NOMO-1 (cell line): ENCODE data around the gene EXOSC6.
"Not testable (repeated sequence)": the region's sequence is repeated elsewhere in the genome, so short reads cannot be mapped to it uniquely, and the experiment has no call there.

Experiments
- DNase-seq, 2 experiments: peaks; one replicate each; lab custom pipeline; 2025; ENCODE audit not compliant: unreplicated experiment in 2 of 2; lab: John Stamatoyannopoulos, UW

EXOSC6 gene

DNA sequence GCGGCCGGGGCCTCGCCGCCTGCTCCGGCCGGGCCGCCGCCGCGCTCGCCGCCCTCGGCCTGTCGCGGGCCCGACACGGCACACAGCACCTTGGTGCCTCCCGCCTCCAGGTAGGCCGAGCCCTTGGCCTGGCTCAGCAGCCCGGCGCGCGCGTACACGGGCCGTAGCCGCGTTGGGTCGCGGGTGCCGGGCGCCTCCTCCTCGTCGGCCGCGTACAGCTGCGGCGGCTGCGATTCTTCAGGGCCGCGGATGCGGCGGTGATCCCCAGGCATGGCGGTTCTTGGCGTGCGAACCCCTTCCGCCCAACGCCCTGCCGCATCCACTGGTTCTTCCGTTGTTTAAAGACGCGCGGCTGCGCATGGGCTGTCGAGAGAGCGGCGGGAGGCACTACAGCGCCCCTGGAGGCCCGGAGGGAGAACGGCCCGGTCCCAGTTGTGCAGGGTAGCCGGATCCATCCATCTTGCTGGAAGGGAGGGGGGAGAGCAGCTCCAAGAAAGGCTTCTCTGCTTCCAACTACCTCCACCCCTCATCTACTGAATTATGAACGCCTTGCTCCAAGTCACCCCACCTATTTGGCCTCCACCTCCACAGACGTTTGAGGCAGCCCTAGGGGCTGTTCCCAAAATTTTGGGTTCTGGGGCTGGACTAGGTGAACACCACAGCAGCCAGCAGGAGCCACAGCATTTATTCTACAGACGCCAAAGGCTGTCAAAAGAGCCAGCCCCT is at the start of gene EXOSC6:
EXOSC6 (minus strand) TSS at position 312 of the 726 bp plus-strand sequence; CDS start at position 272, 40 bp downstream.
- peak; percentile 93 to 97 for DNase-seq

DNA sequence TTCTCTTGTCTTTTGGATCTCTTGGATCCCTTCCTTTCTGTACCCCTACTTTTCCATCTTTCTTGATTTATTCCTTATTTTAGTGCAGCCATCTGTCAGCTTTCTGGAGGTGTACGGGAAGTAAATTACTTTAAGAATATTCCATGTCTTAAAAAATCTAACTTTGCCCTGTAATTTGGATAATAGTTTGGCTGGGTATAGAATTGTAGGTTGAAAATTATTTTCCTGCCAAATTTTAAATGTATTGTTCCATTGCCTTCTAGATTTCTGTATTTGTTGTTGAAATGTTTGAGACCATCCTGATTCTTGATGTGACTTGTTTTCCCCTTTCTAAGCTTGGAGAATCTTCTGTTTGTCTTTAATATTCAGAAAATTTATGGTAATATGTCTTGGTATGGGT is 49.4 kb upstream of the EXOSC6 start:
- no peak for DNase-seq

DNA sequence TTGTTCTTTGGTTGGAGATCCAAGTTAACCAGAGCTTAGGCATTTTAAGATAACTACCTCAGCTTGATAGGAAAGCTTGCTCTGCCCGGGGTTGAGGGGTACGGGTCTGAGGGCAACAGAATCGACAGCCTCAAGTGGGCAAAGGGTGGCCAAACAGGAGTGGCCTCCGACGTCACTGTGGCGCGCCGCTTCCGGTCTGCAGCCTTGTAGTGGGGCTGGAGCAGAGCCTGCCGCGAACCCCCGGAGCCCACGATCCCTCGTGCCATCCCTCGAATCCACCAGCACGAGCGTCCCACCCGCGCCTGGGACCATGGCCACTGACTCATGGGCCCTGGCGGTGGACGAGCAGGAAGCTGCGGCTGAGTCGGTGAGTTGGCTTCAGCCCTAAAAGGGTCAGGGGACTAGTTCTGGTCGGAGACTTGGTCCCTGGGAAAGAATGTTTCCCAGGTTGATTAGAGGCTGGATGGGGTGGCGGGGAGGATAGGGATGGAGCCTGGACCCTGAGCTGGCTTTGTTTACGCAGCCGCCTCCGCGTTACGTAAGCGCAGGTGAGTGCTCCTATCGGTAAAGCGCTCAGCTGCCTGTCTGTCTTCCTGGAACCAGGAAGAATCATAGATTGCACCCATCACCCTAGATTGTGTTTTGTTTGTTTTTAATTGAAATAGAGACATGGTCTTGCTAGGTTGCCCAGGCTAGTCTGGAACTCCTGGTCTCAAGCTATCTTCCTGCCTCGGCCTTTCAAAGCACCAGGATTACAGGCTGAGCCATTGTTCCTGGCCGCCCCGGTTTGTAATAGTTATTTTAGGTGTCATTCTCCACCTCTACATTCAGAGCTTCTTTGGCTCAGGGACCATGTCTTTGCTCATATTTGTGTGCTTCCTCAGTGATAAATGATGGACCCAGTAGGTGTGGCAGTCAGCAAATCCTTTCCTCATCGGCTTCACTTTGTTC is 47.5 kb upstream of the EXOSC6 start, which contains the start of gene DDX19B:
DDX19B (plus strand) TSS at position 199 of the 951 bp plus-strand sequence; CDS start at position 311, 112 bp downstream.
- peak; percentile 55 to 66 for DNase-seq

DNA sequence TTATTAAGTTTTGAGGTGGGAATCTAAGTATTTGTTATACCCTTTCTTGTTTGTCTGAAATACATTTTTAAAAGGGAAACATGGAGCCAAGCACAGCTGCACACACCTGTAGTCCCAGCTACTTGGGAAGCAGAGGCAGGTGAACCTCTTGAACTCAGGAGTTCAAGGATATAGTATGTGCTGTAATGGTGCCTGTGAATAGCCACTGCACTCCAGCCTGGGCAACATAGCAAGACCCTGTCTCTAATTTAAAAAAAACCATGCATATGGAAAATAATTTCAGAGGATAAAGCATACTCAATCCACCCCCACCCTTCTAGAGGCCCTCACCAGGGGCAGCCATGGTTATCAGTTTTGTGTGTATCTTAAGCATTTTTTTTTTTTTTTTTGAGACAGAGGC is 43.9 kb upstream of the EXOSC6 start:
- no peak for DNase-seq

DNA sequence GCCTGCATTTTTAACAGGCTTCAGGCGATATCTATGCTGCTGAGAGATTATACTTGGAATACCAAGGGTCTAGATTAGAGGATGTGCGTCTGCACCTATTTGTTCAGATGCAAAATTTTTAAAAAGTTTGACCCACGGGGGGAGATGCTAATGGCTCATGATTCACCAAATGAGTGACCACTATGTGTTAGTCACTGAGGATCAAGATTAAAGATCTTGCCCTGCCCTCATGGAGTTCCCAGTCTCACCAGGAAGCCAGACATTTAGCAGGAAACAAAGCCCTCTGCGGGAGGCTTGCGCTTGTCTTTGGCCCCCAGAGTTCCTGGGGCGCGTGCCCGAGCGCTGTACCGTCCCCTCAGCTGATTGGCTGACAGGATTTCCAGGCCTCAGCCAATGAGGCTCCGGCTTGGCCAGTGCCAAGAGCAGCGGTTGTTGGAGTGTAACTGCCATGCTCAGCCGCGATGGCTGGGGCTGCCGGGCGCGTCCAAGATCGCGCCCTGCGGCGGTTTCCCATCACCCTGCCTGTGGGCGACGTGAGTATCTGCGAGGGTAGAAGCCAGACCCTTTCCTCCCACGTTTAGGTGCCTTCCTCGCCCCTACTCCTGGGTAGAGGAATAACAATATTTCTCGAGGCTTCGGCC is 42.8 kb upstream of the EXOSC6 start:
- no peak for DNase-seq

DNA sequence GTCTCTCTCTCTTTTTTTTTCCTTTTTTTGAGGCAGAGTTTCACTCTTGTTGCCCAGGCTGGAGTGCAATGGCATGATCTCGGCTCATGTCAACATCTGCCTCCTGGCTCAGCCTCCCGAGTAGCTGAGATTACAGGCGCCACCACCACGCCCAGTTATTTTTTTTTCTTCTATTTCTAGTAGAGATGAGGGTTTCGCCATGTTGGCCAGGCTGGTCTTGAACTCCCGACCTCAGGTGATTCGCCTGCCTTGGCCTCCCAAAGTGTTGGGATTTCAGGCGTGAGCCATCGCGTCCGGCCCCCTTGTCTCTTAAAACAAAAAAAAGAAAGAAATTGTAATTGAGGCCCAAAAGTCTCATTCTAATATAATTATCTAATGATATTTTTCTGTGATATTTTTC is 40.4 kb upstream of the EXOSC6 start:
- not testable (repeated sequence) for DNase-seq

DNA sequence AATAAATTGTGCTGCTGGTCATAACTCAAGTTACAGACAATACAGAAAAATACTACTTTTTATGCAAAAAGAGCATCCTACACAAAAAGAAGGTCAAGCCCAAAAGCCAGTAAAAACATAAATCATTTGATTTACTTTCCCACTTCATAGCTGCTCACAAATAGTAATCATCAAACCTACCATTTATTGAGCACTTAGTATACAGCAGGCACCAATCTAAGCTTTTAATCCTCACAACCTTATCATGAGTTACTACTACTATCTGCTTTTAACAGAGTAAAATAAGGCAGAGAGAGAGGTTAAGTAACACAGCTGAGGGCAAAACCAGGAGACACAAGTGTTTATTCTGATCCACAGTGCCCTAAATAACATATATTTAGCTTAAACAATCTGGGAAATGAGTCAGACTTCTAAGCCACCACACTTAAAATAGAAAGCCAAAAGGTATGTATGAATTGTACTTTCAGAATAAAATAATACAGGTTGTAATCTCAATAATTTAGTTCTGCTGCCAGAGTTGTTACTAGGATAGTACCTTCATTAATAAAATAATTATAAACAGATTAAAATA is 39.3 kb upstream of the EXOSC6 start:
- DNase-seq: no peak

DNA sequence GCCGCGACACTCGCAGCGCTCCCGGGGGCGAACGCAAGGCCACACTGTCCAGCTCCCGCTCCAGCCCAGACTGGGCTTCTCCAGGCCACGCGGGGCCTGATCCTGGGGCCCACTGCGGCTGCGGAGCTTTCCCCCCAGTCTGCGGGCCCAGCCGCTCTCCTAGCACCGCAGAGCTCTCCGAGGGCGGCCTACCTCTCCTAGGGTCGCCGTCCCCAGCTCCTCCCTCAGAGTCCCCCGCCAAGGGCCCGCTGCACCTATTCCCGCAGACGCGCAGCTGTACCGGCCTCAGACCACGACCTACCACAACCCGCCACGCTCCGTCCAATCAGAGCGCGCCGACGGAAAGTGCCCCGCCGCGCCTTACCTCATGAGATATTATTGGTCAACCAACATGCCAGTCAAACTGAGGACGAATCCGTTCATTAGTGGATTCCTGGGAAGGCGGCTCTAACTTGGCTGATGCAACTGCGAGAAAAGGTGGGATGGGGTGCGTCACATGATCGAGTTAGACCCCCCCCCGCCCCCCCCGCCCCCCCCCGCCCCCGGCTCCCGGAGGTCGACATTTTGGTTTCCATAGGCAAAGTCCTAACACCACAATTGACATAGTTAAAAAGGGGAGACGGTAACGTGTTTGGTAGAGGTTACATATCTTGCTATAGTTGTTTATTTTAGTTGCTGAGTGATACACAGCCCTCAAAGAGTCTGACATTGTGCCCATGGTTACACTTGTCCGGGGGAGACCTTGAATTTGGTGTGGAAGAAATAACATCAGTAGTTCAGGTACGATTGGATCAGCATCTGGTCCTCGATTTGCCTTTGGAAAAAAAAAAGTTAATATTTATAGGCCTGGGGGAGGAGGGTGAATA is 37.7 kb upstream of the EXOSC6 start, which contains the start of gene AARS1:
AARS1 (minus strand) TSS at position 278 of the 866 bp plus-strand sequence. CDS start 6,743 bp downstream, outside the sequence.
- peak; percentile 97 to 98 for DNase-seq

DNA sequence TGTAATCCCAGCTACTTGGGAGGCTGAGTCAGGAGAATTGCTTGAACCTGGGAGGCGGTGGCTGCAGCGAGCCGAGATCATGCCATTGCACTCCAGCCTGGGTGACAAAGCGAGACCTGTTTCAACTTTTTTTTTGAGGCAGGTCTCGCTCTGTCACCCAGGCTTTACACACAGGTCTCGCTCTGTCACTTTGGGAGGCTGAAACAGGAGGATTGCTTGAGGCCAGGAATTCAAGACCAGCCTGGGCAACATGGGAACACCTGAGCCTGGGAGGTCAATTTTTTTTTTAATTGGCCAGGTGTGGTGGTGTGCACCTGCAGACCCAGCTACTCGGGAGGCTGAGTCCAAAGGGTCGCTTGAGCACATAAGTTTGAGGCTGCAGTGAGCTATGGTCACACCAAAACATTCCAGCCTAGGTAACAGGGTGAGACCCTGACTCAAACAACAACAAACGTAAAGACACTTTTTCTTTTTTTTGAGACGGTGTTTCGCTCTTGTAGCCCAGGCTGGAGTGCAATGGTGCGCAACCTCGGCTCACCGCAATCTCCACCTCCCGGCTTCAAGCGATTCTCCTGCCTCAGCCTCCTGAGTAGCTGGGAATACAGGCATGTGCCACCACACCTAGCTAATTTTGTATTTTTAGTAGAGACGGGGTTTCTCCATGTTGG is 35.7 kb upstream of the EXOSC6 start:
- DNase-seq: not testable (repeated sequence)

DNA sequence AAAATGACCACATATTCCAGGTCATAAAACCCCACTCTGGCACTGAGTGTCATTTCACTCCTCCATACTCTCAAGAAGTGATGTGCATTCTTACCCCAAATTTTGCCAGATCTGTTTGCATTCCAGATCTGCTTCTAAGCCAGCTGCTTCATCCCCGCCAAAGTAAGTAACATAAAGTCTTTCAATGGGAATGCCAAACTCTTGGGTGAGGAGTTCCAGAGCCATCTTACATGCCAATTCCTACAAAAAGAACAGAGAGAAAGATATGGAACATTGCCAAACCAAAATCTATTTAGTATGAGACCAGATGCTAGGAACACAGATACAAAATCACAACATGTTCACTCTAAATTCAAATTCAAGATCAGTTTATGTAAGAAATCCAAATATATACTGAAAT is 24.7 kb upstream of the EXOSC6 start:
- no peak for DNase-seq

DNA sequence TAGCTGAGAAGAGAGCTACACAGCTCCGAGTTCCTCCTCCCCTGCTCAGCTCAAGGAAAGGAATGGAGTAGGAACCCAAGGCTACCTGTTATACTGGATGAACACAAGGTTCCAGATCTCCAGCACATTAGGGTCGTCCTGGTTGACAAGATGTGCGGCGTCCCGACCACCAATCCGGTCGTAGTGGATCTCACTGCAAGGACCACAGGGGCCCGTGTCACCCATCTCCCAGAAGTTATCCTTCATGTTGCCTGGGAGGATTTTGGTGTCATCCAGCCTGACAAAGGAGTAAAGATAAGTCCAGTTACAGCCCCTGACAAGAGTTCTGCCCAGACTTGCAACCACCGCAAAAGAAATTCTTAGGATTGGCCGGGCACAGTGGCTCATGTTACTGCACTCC is 20.0 kb upstream of the EXOSC6 start:
- DNase-seq: no peak

DNA sequence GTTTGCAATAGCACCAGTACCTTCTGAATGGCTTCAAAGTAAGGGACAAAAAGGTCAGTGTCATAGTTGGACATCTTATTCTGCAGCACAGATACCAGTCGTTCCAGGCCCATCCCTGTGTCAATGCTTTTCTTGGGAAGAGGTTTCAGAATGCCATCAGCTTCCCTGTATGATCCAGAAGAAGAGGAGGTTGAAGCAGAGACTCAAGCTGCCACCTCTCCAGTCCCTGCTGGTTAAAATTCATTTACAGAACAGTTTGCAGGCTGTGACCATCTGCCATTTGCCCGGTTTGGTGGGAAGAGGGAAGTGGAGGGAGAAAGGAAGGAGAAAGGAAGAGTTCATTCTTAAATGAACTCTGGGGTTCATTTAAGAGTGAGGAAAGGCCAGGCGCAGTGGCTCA is 18.4 kb upstream of the EXOSC6 start:
- no peak for DNase-seq

DNA sequence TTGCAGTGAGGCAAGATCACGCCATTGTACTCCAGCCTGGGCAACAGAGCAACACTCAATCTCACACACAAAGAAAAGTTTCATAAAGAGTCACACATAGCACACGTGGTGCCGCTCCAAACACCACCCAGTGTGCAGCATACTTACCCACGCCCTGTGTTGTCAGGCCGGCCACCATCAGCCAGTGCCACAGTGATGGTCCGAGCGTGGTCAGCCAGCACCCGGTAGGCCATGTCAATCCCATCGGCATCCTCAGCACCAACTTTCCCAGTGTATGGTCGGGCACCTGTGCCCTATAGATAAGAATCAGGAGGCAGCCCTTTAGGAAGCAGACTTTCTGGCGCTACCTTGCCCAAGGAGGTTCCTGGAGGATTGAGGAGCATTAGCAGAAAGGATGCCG is 17.7 kb upstream of the EXOSC6 start:
- no peak for DNase-seq

DNA sequence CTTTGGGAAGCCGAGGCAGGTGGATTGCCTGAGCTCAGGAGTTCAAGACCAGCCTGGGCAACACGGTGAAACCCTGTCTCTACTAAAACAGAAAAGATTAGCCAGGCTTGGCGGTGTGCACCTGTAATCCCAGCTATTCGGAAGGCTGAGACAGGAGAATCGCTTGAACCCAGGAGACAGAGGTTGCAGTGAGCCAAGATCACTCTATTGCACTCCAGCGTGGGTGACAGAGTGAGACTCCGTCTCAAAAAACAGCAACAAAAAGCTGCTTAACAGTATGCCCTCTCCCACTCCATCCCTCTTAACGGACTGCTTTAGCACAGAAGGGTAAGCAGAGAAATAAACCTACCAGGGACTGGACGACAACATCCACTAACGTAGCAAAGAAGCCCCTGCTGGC is 16.2 kb upstream of the EXOSC6 start:
- DNase-seq: not testable (repeated sequence)

DNA sequence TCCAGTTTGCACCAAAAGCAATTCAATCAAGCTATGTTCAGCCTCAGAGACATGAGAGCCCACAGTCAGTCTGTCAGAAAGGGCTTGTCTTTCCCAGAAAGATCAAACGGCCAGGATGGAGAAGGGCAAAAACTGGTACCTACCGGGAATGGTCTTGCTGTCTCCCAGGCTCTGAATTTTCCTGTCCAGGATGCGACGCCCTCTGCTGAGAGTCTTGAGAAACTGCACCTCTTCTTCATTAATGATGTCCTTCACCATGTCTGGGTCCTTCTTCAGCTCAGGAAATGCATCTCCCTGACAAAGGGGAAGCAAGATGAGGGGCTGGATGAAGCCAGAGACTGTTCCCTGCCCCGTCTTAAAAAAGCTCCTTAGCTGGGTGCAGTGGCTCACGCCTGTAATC is 15.8 kb upstream of the EXOSC6 start:
- DNase-seq: peak in 1 of 2 experiments; percentile 28

DNA sequence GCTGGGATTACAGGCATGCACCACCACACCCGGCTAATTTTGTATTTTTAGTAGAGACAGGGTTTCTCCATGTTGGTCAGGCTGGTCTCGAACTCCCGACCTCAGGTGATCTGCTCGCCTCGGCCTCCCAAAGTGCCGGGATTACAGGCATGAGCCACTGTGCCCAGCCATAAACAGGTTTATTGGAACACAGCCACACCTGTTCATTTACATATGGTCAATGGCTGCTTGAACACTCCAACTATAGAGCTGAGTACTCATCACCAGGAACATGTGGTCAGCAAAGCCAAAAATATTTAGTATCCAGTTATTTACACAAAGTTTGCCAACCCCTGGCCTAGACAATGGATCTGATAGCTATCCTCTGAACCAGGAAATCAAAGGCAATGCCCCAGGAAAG is 8.2 kb upstream of the EXOSC6 start:
- DNase-seq: not testable (repeated sequence)

DNA sequence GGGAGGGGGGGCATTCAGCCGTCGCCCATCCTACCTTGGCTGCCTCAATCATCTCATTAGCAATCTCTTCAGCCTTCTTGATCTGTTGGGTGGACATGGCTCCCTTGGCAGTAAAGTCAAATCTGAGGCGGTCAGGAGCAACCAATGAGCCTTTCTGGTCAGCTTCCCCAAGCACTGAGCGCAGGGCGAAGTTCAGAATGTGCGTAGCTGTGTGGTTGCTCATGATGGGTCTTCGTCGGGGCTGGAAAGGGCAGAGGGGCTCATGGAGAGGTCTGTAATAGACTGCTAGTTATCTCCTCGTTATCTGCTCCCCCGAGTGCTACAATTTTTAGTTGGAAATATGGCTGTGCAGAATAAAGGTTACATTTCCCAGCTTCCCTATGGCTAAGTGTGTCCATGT is 7.2 kb upstream of the EXOSC6 start:
- DNase-seq: no peak

DNA sequence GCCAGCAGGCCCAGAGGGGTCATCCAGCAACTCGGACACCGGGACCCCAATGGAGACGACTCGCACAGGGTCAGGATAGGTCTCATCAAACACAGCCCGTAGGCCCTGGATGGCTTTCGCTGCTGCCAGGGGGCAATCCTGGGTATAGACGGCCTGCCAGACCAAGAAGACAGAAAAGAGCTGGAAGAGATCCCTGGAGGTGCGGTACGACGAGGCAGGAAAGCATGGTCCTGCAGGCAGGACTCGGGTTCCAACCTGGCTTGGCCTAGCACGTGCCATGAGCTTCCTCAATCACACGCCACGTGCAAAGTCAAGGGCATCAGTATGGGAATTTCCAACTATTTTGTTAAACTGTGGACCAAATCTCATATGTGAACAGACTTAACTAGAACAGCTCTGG is 6.3 kb upstream of the EXOSC6 start:
- no peak for DNase-seq

DNA sequence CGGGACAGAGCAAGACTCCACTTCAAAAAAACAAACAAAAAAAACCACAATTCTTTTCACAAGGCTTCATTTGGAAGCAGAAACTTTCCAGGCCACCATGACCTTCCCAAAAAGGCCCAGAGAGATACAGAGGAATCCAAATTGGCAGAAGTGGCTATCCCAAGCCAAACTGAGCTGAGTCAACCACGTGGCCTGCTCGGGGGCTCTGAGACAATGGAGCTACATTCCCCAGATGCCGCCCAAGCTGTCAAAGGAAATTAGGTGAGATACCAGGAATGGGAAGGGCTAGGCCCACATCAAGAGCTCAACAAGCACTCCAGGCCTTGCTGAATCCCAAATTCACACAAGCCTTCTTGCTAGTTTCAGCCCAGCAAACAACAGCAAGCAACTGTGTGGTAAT is 5.7 kb upstream of the EXOSC6 start:
- no peak for DNase-seq
